OCI-LY7 (cell line): ENCODE measurements around the gene USPL1. TPM values are rescaled to one million over a fixed set of nuclear protein-coding genes. Genes with fewer than 3 reads are reported as not detected.

Source experiments
- BruUV-seq: library from RNA; stranded (reverse); fragments of 400-500 nt; replicated peaks from 2 replicates; lab custom pipeline; 2021; lab: Mats Ljungman, UMichigan
- CTCF ChIA-PET: fragments of 300-600 bp; sonication (Branson Sonifier 250); formaldehyde crosslinking; loops from one replicate; lab custom pipeline; 2022; ENCODE audit warnings: antibody characterized with exemption; ENCODE audit not compliant: unreplicated experiment; lab: Charles Lee
- POLR2A ChIA-PET: fragments of 300-600 bp; sonication (Branson Sonifier 250); formaldehyde crosslinking; loops from one replicate; lab custom pipeline; 2022; ENCODE audit warnings: antibody characterized with exemption; lab: Charles Lee
- DNase-seq: peaks from one replicate; pipeline ENCODE4 v3.0.0-alpha.2; 2015; ENCODE audit warnings: low spot score
- H2AFZ ChIP-seq: fragments of 200-600 bp; sonication (generic), shearing (Covaris generic); 2 replicates; pipeline ENCODE4 v1.6.1; 2014; ENCODE audit warnings: mild to moderate bottlenecking, antibody characterized with exemption, low read length, moderate library complexity
- H3K27ac ChIP-seq: fragments of 200-600 bp; sonication (generic); 2 replicates; pipeline ENCODE4 v1.5.1; 2014; ENCODE audit warnings: mixed run types, low read depth, mild to moderate bottlenecking, moderate library complexity, low read length, inconsistent platforms; ENCODE audit not compliant: poor library complexity, severe bottlenecking
- H3K36me3 ChIP-seq: fragments of 200-600 bp; sonication (generic); 2 replicates; pipeline ENCODE4 v1.6.1; 2014; ENCODE audit warnings: mild to moderate bottlenecking, antibody characterized with exemption, low read length, moderate library complexity, mixed read lengths; ENCODE audit not compliant: insufficient read depth
- H3K4me1 ChIP-seq: fragments of 200-600 bp; sonication (generic); 2 replicates; pipeline ENCODE4 v1.5.1; 2014; ENCODE audit warnings: mild to moderate bottlenecking, low read length; ENCODE audit not compliant: insufficient read depth, poor library complexity, severe bottlenecking
- H3K4me2 ChIP-seq: fragments of 200-600 bp; sonication (generic); 2 replicates; pipeline ENCODE4 v1.6.1; 2014; ENCODE audit warnings: mild to moderate bottlenecking, low read length
- H3K4me3 ChIP-seq: fragments of 200-600 bp; sonication (generic); 2 replicates; pipeline ENCODE4 v1.5.1; 2014; ENCODE audit warnings: mild to moderate bottlenecking, low read depth, low read length; ENCODE audit not compliant: poor library complexity, severe bottlenecking
- H3K79me2 ChIP-seq: fragments of 200-600 bp; sonication (generic); 2 replicates; pipeline ENCODE4 v1.6.1; 2016; ENCODE audit warnings: low read depth, mild to moderate bottlenecking, low read length, moderate library complexity, mixed read lengths; ENCODE audit not compliant: insufficient read depth
- H3K9me2 ChIP-seq: fragments of 200-600 bp; sonication (generic); 2 replicates; pipeline ENCODE4 v1.6.1; 2016; ENCODE audit warnings: mild to moderate bottlenecking, low read length, mixed read lengths; ENCODE audit not compliant: insufficient read depth
- H3K9me3 ChIP-seq: fragments of 200-600 bp; sonication (generic); 2 replicates; pipeline ENCODE4 v1.6.1; 2014; ENCODE audit warnings: mild to moderate bottlenecking, mixed run types, low read length, mixed read lengths
- H4K20me1 ChIP-seq: fragments of 200-600 bp; sonication (generic); 2 replicates; pipeline ENCODE4 v1.6.1; 2014; ENCODE audit warnings: mild to moderate bottlenecking, antibody characterized with exemption, low read length, moderate library complexity, mixed read lengths; ENCODE audit not compliant: insufficient read depth
- EZH2phosphoT487 ChIP-seq: fragments of 200-600 bp; sonication (generic); IDR thresholded peaks from 2 replicates; pipeline ENCODE4 v1.6.1; 2018; ENCODE audit warnings: low read depth, borderline replicate concordance, mild to moderate bottlenecking, mixed run types, antibody characterized with exemption, low read length, moderate library complexity, mixed read lengths
- intact Hi-C: fragments of 100-400 bp; cut with micrococcal nuclease; formaldehyde crosslinking; loops from one replicate; pipeline ENCODE4 v1.10.0; 2022; ENCODE audit not compliant: unreplicated experiment
- total RNA-seq, 2 experiments: library from RNA; depleted of rRNA in 1 of 2; stranded (reverse); fragments of >200 nt in 1 of 2; shearing (Covaris generic) in 1 of 2; gene quantifications; 2 replicates each; pipeline ENCODE4 v1.2.3, GENCODE V29; 2014 to 2022
- TF ChIP-seq, protein P1 (sequence below): fragments of 200-600 bp; sonication (generic); conservative IDR thresholded peaks from 2 replicates; pipeline ENCODE4 v1.5.1; 2014; ENCODE audit warnings: mild to moderate bottlenecking, antibody characterized with exemption, low read length, moderate library complexity, mixed read lengths

USPL1 gene
- total RNA-seq, 2 experiments from 2014 or later = 19.2 to 21.9 TPM

DNA sequence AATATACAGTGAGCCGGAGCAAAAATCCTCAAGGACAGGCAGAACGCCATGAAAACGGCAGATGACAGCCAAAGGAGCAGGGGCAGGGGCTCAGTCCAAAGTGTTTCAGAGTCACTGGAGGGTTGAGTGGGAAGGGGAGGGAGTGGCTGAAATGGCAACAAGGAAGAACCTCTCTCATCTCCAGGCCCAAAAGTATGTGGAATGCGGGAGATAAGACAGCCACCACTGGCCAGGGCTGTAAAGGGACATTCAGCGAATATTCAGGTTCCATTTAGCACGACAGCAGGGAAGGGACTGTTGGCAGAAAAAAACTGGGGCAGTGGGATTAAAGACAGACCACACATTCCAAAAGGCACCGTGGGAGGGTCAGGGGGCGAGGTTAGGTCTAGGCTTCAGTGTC lies 48.4 kb downstream of the USPL1 start:
- no peak overlapping the region for H3K27ac ChIP-seq
- no peak overlapping the region for H3K4me3 ChIP-seq
- intact Hi-C loops = no loop called here
- peaks cover 5% of the 10 kb centered on the region; the same call in 1 of the 2 replicates for H3K9me3 ChIP-seq
- TF ChIP-seq, protein P1, sequence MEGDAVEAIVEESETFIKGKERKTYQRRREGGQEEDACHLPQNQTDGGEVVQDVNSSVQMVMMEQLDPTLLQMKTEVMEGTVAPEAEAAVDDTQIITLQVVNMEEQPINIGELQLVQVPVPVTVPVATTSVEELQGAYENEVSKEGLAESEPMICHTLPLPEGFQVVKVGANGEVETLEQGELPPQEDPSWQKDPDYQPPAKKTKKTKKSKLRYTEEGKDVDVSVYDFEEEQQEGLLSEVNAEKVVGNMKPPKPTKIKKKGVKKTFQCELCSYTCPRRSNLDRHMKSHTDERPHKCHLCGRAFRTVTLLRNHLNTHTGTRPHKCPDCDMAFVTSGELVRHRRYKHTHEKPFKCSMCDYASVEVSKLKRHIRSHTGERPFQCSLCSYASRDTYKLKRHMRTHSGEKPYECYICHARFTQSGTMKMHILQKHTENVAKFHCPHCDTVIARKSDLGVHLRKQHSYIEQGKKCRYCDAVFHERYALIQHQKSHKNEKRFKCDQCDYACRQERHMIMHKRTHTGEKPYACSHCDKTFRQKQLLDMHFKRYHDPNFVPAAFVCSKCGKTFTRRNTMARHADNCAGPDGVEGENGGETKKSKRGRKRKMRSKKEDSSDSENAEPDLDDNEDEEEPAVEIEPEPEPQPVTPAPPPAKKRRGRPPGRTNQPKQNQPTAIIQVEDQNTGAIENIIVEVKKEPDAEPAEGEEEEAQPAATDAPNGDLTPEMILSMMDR = no peak
- no peak for TF ChIP-seq EZH2phosphoT487
- no peaks in the 10 kb centered on the region for H4K20me1 ChIP-seq
- POLR2A ChIA-PET = no interaction called here
- peaks cover 44% of the 10 kb centered on the region for H3K4me1 ChIP-seq
- DNase-seq = no peak
- no peaks in the 10 kb centered on the region for H3K79me2 ChIP-seq
- peaks cover 10% of the 10 kb centered on the region for H3K36me3 ChIP-seq
- no peaks in the 10 kb centered on the region for H3K9me2 ChIP-seq
- no peak overlapping the region for H2AFZ ChIP-seq
- no TSS peak for BruUV-seq
- no peak overlapping the region for H3K4me2 ChIP-seq
- CTCF ChIA-PET = no interaction called here

DNA sequence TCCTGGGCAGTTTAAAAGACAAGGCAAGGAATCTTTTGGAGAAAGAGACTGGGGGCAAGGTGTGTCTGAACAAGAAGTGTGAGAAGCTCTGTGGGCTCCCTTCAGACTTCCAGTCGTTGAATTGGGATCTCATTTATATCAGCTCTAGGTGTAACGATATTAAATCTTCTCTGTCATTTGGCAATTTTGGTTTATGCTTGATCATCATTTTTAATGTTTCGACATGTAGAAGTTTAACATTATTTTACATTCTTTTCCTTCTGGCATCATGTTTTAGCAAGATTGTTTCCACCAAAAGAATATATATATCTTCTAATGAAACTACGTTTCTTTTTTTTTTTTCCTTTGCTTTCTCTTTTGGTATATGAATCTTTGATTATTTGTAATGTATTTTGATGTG lies 49.3 kb downstream of the USPL1 start:
- TF ChIP-seq, protein P1 = no peak
- no peak for TF ChIP-seq EZH2phosphoT487
- no peaks in the 10 kb centered on the region for H3K79me2 ChIP-seq
- H3K9me2 ChIP-seq = no peaks in the 10 kb centered on the region
- peaks cover 1% of the 10 kb centered on the region; the same call in 1 of the 2 replicates for H3K9me3 ChIP-seq
- ChIA-PET CTCF (no interaction called here), POLR2A (interaction anchor here (0.7 kb wide), 1 partner anchor 12 kb away, joined by 3 read pairs; no protein-coding TSS in a partner anchor)
- H3K27ac ChIP-seq = no peak overlapping the region
- no peak overlapping the region for H2AFZ ChIP-seq
- H3K4me2 ChIP-seq = no peak overlapping the region
- H3K4me1 ChIP-seq = peaks cover 35% of the 10 kb centered on the region
- BruUV-seq = no TSS peak
- H3K4me3 ChIP-seq = no peak overlapping the region
- no peak for DNase-seq
- H3K36me3 ChIP-seq = 0 out of 2 replicates have a peak, but pooled peaks cover 1% of the 10 kb centered on the region
- intact Hi-C loops = no loop called here
- H4K20me1 ChIP-seq = no peaks in the 10 kb centered on the region

DNA sequence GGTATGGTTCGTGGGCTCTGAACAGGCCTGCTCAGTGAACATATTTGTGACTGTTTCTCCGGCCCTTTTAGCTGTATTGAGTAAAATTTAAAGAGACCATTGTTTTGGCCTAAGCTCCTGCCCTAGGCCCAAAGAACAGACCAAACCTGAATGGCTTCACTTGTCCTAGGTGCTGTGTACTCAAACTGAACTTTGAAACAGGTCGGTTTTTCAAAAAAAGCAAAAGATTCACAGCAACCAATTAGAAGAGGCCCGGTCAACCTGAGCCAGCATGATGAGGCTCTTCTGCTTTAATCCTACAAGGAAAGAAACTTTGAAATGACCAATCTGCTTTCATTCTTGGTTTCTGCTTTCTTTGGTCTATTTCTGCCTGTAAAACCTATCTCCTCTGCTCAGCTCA lies 50.6 kb downstream of the USPL1 start:
- Histone ChIP-seq H3K4me2 (no peak overlapping the region), H3K4me3 (no peak overlapping the region), H3K27ac (no peak overlapping the region), H3K36me3 (no peaks in the 10 kb centered on the region), H3K9me3 (no peaks in the 10 kb centered on the region), H2AFZ (no peak overlapping the region), H3K79me2 (no peaks in the 10 kb centered on the region), H3K4me1 (peaks cover 26% of the 10 kb centered on the region), H4K20me1 (no peaks in the 10 kb centered on the region), H3K9me2 (no peaks in the 10 kb centered on the region)
- ChIA-PET CTCF (no interaction called here), POLR2A (no interaction called here)
- DNase-seq = no peak
- TF ChIP-seq EZH2phosphoT487 = no peak
- TF ChIP-seq, protein P1 = no peak
- intact Hi-C loops = no loop called here
- BruUV-seq = no TSS peak
